ENCODE data around the gene FGD4. TPM values are rescaled to one million over a fixed set of nuclear protein-coding genes. Genes with fewer than 3 reads are reported as not detected.

The FGD4 gene
- total RNA-seq, 6 donors from 2014 or later, result 44.0 to 78.6 (median 55.5) TPM

DNA sequence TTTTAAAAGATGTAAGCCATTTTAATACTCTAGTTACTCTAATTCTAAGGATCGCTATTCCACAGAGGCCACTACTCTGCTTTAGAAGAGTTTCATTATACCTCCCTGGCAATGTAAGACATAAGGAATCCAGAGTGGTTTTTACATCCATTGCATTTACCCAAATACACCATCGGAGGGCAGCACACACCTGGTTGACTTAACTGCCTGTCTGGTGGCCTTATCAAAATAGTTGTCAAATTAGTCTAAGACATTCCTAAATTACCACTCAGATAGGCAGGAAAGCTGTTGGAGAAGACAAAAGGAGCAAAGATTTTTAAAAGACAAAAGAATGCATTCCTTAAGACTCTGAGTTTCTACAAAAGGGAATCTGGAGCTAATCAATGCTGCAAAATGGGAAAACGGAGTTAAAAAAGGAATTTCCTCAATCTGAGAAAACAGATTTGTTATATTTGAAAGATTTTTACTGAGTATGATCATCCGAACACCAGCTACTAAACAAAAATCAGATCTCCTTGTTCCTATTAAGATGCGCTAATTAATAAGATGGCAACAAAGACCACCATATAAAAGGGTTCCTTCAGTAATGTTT is 33.8 kb upstream of the FGD4 start:
- Histone ChIP-seq H3K36me3 (no peaks in the 10 kb centered on the region), H3K27ac (no peak overlapping the region), H3K4me3 (no peak overlapping the region), H3K4me1 (no peaks in the 10 kb centered on the region), H3K27me3 (no peaks in the 10 kb centered on the region), H3K9me3 (no peaks in the 10 kb centered on the region)
- DNase-seq (peak in 1 of 2 donors; percentile 50), ATAC-seq (ENCODE audit: low FRiP score in 2 of 2) (peak; percentile 75 to 86)
- 54 to 59% methylated on average over 5 of the region's 5 CpGs for WGBS, 2 donors
- TF ChIP-seq, protein P1, sequence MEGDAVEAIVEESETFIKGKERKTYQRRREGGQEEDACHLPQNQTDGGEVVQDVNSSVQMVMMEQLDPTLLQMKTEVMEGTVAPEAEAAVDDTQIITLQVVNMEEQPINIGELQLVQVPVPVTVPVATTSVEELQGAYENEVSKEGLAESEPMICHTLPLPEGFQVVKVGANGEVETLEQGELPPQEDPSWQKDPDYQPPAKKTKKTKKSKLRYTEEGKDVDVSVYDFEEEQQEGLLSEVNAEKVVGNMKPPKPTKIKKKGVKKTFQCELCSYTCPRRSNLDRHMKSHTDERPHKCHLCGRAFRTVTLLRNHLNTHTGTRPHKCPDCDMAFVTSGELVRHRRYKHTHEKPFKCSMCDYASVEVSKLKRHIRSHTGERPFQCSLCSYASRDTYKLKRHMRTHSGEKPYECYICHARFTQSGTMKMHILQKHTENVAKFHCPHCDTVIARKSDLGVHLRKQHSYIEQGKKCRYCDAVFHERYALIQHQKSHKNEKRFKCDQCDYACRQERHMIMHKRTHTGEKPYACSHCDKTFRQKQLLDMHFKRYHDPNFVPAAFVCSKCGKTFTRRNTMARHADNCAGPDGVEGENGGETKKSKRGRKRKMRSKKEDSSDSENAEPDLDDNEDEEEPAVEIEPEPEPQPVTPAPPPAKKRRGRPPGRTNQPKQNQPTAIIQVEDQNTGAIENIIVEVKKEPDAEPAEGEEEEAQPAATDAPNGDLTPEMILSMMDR (IDR thresholded peaks at IDR 0.05), result peak; percentile 52 to 85 (median 79)
- TF ChIP-seq POLR2A (IDR thresholded peaks at IDR 0.05), result no peak

DNA sequence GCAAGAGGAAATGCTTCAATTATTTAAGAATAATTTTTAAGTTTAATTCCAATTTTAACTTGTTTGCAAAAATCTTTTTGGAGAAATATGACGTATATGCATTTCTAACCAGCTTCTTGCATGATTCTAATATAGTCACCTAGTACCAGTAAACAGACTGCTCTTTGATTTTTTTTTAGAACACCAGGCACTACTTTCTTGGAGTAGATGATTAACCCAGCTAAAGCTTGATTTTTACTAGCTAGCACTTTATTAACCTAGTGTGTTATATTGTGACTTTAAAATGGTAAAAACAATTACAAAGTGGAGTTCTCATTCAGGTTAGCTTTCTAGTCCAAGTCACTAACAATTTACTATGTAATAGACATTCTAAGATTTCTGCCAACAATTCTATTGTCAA is 32.6 kb upstream of the FGD4 start:
- TF ChIP-seq, protein P1 (IDR thresholded peaks at IDR 0.05), result no peak
- TF ChIP-seq POLR2A (IDR thresholded peaks at IDR 0.05) (no peak), POLR2AphosphoS5 (IDR thresholded peaks at IDR 0.05) (no peak), EP300 (IDR thresholded peaks at IDR 0.05) (no peak)
- ATAC-seq (ENCODE audit: low FRiP score in 2 of 2), result no peak
- Histone ChIP-seq H3K27ac (no peak overlapping the region), H3K27me3 (no peaks in the 10 kb centered on the region), H3K36me3 (no peaks in the 10 kb centered on the region), H3K9me3 (no peaks in the 10 kb centered on the region), H3K4me1 (no peaks in the 10 kb centered on the region), H3K4me3 (no peak overlapping the region)
- DNase-seq, result no peak
- 81 to 88% methylated on average over 1 of the region's 1 CpG for WGBS, 2 donors

DNA sequence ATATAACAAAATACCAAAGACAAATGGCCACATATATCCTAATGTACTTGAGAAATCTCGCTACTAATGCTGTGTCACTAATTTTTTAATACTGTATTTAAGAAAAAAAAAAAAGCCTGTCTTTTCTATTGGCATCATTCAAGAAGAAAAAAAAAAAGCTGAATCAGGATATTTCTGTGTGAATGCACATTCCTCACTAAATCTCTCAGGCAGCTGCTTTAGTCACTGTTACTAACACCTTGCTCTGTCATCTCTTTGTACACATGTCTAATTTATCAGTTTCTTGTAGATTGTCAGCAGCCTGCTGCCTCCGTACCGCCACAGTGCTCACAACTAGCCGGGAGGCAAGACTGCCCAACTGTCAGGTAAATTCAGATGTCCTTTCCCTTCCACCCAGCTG is 32.0 kb upstream of the FGD4 start:
- no peaks in the 10 kb centered on the region for H3K27me3 ChIP-seq
- H3K27ac ChIP-seq, result no peak overlapping the region
- DNase-seq, result no peak
- no peak for ATAC-seq (ENCODE audit: low FRiP score in 2 of 2)
- 74 to 85% methylated on average over 4 of the region's 4 CpGs for WGBS, 2 donors
- H3K9me3 ChIP-seq, result no peaks in the 10 kb centered on the region
- H3K4me3 ChIP-seq, result no peak overlapping the region
- no peak for TF ChIP-seq EP300 (IDR thresholded peaks at IDR 0.05)
- no peak for TF ChIP-seq POLR2A (IDR thresholded peaks at IDR 0.05)
- TF ChIP-seq POLR2AphosphoS5 (IDR thresholded peaks at IDR 0.05), result no peak
- TF ChIP-seq, protein P1 (IDR thresholded peaks at IDR 0.05), result no peak
- H3K4me1 ChIP-seq, result no peaks in the 10 kb centered on the region
- no peaks in the 10 kb centered on the region for H3K36me3 ChIP-seq

DNA sequence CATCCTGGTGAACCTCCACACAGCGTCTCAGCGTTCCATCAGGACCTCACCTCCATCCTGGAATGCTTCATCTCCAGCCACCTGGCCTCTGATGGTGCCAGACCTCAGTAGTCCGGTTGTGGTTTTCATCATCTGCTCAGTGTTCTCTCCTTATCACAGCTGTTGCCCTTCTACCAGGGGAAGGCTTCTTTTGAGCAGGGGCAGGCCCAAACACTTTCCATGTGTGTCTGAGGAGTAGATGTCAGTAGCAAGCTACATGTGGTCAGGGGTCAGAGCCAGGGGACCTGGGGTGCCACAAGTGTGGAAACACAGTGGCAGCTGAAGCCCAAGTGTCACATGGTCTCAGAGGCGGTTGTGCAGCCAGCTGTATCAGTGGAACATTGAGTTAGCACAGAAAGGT is 30.2 kb upstream of the FGD4 start:
- no peak for TF ChIP-seq POLR2AphosphoS5 (IDR thresholded peaks at IDR 0.05)
- no peaks in the 10 kb centered on the region for H3K27me3 ChIP-seq

DNA sequence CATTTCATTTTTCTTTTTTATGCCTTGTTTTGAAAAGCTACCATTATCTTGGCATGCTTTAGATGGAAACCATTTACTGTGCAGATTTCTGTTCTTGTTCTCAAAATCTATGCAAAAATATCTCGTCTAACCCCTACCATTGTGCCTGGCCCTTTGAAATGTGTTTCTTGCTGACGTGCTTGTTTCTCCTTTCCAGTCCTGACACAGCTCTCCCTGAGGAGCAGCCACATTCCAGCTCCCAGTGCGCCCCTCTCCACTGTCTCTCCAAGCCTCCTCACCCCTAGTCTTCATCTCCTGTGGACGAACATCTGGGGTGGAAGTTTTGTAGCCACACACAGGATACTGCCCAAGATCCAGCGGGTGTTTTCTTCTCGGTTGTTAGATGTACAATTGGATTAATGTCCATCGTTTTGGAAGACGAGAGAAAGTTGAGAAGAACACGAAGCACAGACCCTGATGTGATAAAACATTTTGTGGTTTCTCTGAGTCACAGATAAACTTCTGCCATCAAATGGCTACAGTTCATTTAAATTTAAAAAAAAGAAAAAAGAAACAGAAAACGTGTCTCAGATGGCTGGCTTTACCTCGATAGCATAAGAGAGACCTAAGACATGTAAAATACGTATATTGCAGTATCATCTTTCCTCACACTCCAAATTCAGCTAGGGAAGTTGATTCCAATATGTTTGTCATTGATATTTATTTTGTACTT is 21.9 kb upstream of the FGD4 start:
- ATAC-seq (ENCODE audit: low FRiP score in 2 of 2), result no peak
- H3K27me3 ChIP-seq, result no peaks in the 10 kb centered on the region
- no peaks in the 10 kb centered on the region for H3K36me3 ChIP-seq
- H3K4me1 ChIP-seq, result no peaks in the 10 kb centered on the region
- DNase-seq, result no peak
- WGBS, 2 donors, result 78 to 80% methylated on average over 12 of the region's 12 CpGs
- TF ChIP-seq POLR2AphosphoS5 (IDR thresholded peaks at IDR 0.05) (no peak), EP300 (IDR thresholded peaks at IDR 0.05) (no peak), POLR2A (IDR thresholded peaks at IDR 0.05) (no peak)
- TF ChIP-seq, protein P1 (IDR thresholded peaks at IDR 0.05), result no peak
- no peaks in the 10 kb centered on the region for H3K9me3 ChIP-seq
- H3K4me3 ChIP-seq, result no peak overlapping the region
- H3K27ac ChIP-seq, result no peak overlapping the region

More for the DNA sequence above, 30.2 kb upstream of the FGD4 start:
- H3K27ac ChIP-seq, result no peak overlapping the region
- no peaks in the 10 kb centered on the region for H3K4me1 ChIP-seq
- no peaks in the 10 kb centered on the region for H3K9me3 ChIP-seq
- H3K36me3 ChIP-seq, result no peaks in the 10 kb centered on the region
- ATAC-seq (ENCODE audit: low FRiP score in 2 of 2) (no peak), DNase-seq (no peak)
- no peak overlapping the region for H3K4me3 ChIP-seq
- WGBS, 2 donors, result 50 to 66% methylated on average over 4 of the region's 4 CpGs
